Activated CD8-positive, alpha-beta memory T cell treated with anti-CD3 and anti-CD28 coated beads, Interleukin-2, amount 10 ng/mL, durations not matched to agents 7 days and 5 days (primary cell): ENCODE results near the gene ANXA1. TPM values are rescaled to one million over a fixed set of nuclear protein-coding genes. Genes with fewer than 3 reads are reported as not detected.
"Not testable (repeated sequence)": the region's sequence is repeated elsewhere in the genome, so short reads cannot be mapped to it uniquely, and the experiment has no call there.

Source experiments
- ATAC-seq: fragments of 150-1000 bp; cut with Tn5 transposase; one replicate; pipeline ENCODE4 v1.10.0; 2021; ENCODE audit warnings: moderate library complexity
- CTCF ChIA-PET: fragments of 350-600 bp; sonication (Branson Sonifier 250); formaldehyde crosslinking; loops from one replicate; lab custom pipeline; 2021; ENCODE audit warnings: antibody characterized with exemption; lab: Charles Lee
- DNase-seq: peaks from one replicate; pipeline ENCODE4 v3.0.0-alpha.2; 2020
- H3K27ac Mint-ChIP-seq: one replicate; pipeline ENCODE4 v1.8.0; 2021; ENCODE audit warnings: mild to moderate bottlenecking, mixed read lengths
- H3K27me3 Mint-ChIP-seq: one replicate; pipeline ENCODE4 v1.8.0; 2021; ENCODE audit warnings: mixed read lengths
- H3K36me3 Mint-ChIP-seq: one replicate; pipeline ENCODE4 v1.8.0; 2021; ENCODE audit warnings: mild to moderate bottlenecking, mixed read lengths
- H3K4me1 Mint-ChIP-seq: one replicate; pipeline ENCODE4 v1.8.0; 2021; ENCODE audit warnings: mixed read lengths
- H3K4me3 Mint-ChIP-seq: one replicate; pipeline ENCODE4 v1.8.0; 2021; ENCODE audit warnings: mild to moderate bottlenecking, moderate library complexity, mixed read lengths
- H3K9me3 Mint-ChIP-seq: one replicate; pipeline ENCODE4 v1.8.0; 2022; ENCODE audit warnings: low read depth, mixed read lengths
- total RNA-seq, 2 experiments: library from RNA; stranded (reverse); gene quantifications; one replicate each; pipeline ENCODE4 v1.2.3, GENCODE V29; 2021

Gene ANXA1, protein sequence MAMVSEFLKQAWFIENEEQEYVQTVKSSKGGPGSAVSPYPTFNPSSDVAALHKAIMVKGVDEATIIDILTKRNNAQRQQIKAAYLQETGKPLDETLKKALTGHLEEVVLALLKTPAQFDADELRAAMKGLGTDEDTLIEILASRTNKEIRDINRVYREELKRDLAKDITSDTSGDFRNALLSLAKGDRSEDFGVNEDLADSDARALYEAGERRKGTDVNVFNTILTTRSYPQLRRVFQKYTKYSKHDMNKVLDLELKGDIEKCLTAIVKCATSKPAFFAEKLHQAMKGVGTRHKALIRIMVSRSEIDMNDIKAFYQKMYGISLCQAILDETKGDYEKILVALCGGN
- 100 to 1,000 TPM; 135 to 177 TPM for total RNA-seq

DNA sequence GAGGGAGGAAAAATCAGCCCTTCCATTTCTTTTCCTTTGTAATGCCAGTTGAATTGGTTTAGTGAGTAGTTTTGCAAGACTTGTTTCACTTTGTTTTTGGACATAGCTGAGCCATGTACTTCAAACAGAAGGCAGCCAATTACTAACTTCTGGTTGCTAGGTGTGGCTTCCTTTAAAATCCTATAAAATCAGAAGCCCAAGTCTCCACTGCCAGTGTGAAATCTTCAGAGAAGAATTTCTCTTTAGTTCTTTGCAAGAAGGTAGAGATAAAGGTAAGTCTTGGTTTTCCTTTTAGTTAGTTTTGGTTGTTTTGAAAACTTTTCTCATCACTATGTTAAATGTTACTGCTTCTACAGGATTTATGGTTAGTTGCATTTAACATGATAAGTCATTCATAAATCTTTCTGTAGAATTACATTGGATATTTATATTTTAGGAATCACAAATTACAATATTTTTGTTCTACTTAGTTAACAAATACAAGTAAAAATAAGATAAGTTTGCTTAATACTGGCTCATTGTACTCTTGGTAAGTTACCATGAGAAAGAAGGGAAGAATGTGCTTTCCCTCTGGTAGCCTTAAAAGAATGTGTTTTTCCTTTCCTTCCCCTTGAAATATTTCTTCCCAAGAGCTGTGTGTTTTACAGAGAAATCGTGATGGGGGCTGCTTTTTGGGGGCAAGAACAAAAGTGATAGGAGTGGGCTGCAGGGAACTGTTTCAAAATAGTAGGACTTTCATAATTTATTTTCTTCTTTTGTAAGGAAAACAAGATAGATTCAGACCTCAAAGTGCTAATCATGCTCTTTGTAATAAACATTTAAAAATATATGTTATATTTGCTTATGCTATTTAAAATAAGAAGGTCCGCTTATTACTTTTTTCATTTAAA, at the start of gene ANXA1:
TSS of gene ANXA1 (plus strand) at position 213 of the 890 bp plus-strand sequence. CDS start 6,671 bp downstream, outside the sequence.
- ATAC-seq: peak; percentile 31
- peaks cover 63% of the 10 kb centered on the region for H3K4me1 Mint-ChIP-seq
- no peaks in the 10 kb centered on the region for H3K9me3 Mint-ChIP-seq
- H3K27ac Mint-ChIP-seq: peak within 1 kb of the TSS; percentile 97
- DNase-seq: no peak
- peak within 1 kb of the TSS; percentile 85 for H3K4me3 Mint-ChIP-seq
- CTCF ChIA-PET: interaction anchor here (1.2 to 1.5 kb wide), 3 partner anchors 18 to 44 kb away, joined by 4 to 9 read pairs (median 9); no protein-coding TSS in a partner anchor
- H3K27me3 Mint-ChIP-seq: no peaks in the 10 kb centered on the region
- H3K36me3 Mint-ChIP-seq: peaks cover 26% of the 10 kb centered on the region

DNA sequence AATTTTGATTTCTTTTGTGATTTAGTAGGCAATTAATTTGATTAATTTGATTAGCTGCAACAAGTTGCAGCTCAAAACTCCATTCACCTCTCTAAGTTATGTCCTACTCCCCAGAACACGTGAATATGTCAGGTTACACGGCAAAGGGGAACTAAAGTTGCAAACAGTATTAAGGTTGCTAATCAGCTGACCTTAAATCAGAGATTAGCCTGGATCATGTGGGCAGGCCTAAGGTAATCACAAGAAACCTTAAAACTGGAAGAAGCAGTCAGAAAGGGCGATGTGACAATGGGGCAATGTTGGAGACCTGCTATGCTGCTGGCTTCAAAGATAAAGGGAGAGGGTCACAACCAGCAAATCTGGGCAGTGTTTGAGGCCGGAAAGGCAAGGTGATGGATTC, 47.3 kb upstream of the ANXA1 start:
- CTCF ChIA-PET: no interaction called here
- DNase-seq: no peak
- ATAC-seq: no peak
- no peak overlapping the region for H3K27ac Mint-ChIP-seq
- no peaks in the 10 kb centered on the region for H3K4me1 Mint-ChIP-seq
- H3K27me3 Mint-ChIP-seq: no peaks in the 10 kb centered on the region
- no peaks in the 10 kb centered on the region for H3K9me3 Mint-ChIP-seq
- H3K4me3 Mint-ChIP-seq: no peak overlapping the region
- H3K36me3 Mint-ChIP-seq: no peaks in the 10 kb centered on the region

DNA sequence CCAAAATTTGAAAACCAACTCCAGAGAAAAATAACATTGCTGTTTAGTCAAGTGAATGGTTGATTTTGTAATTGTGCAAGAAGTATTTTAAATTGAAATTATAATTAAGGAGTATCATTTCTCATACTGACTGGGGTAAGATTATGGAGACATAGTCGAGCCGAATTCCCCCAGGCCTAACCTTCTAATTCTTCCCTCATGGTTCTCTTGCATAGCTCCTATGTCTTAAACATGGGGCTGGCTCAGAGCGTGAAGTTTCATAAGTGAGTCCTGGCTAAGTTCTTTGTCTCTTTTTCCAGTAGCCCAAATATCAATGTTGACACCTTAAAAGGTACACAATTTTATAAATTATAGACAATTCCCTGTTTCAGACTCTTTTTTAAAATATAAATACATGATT, 46.7 kb upstream of the ANXA1 start:
- Mint-ChIP-seq H3K27me3 (no peaks in the 10 kb centered on the region), H3K27ac (no peak overlapping the region), H3K9me3 (no peaks in the 10 kb centered on the region), H3K4me3 (no peak overlapping the region), H3K4me1 (no peaks in the 10 kb centered on the region), H3K36me3 (no peaks in the 10 kb centered on the region)
- CTCF ChIA-PET: no interaction called here
- ATAC-seq (no peak), DNase-seq (no peak)

DNA sequence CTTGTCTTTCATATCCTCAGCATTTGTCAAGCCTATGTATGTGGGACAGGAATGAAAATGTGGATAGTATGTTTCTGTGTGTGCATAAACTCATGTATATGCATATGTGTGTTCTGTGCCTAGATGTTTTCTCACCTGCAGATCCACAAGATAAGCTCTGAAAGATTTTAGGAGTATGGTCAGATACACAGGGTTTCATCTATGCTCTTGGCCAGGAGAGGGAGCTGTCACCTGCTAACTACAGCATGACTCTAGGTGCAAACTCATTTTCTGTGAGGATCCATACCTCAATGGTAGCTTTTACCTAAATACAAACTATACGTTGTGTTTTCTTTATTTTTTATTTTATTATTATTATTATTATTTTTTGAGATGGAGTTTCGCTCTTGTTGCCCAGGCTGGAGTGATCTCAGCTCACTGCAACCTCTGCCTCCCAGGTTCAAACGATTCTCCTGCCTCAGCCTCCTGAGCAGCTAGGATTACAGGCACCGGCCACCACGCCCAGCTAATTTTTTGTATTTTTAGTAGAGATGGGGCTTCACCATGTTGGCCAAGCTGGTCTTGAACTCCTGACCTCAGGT, 44.1 kb upstream of the ANXA1 start:
- not testable (repeated sequence) for H3K4me1 Mint-ChIP-seq, H3K9me3 Mint-ChIP-seq, H3K27ac Mint-ChIP-seq, H3K27me3 Mint-ChIP-seq, H3K4me3 Mint-ChIP-seq, H3K36me3 Mint-ChIP-seq
- CTCF ChIA-PET: interaction anchor here (0.6 to 4.5 kb wide), 25 partner anchors 9 to 96 kb away, joined by 3 to 70 read pairs (median 5); no protein-coding TSS in a partner anchor
- DNase-seq (peak; percentile 73), ATAC-seq (peak; percentile 96)

DNA sequence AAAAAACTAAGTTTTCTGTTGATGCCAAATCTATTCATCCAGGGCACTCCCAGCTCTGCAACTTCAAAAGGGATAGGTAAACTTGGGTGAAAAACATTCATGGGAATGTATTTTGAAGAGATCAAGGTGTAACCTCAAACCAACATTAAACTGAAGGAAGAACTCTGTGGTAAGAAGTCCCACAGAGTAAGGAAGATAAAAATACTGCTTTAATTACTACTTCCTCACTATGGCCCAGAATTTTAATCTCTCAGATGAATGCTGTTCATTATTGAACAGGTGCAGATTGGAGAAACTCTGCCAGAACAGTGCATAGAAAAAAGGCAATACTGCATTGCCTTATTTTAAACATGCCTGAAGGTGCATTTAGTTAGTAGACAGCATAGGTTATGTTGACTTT, 37.6 kb upstream of the ANXA1 start:
- H3K9me3 Mint-ChIP-seq: no peaks in the 10 kb centered on the region
- H3K27me3 Mint-ChIP-seq: no peaks in the 10 kb centered on the region
- H3K4me1 Mint-ChIP-seq: peaks cover 34% of the 10 kb centered on the region
- CTCF ChIA-PET: interaction anchor here (0.5 to 1.1 kb wide), 4 partner anchors 19 to 86 kb away, joined by 3 read pairs; no protein-coding TSS in a partner anchor
- H3K27ac Mint-ChIP-seq: no peak overlapping the region
- ATAC-seq (no peak), DNase-seq (no peak)
- no peaks in the 10 kb centered on the region for H3K36me3 Mint-ChIP-seq
- H3K4me3 Mint-ChIP-seq: no peak overlapping the region

DNA sequence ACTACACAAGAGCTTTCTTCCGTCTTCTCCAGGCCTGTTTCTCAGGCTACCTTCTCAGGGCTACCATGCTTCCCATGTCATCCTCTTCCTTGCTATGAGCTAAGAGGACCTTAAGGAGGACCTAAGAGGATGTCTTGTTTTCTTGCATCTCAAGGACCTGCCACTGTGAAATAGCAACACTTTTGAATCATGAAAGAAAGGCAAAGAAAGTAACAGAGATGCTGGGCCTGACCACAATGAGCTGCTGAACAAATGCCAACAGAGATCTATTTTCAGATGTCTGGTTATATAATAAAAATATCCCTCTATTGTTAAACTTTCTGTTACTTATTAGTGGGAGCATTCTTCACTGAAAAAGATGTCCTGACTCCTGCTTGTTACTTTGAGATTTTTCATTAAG, 36.7 kb upstream of the ANXA1 start:
- H3K4me1 Mint-ChIP-seq: peaks cover 34% of the 10 kb centered on the region
- H3K9me3 Mint-ChIP-seq: no peaks in the 10 kb centered on the region
- no peaks in the 10 kb centered on the region for H3K27me3 Mint-ChIP-seq
- DNase-seq (no peak), ATAC-seq (no peak)
- H3K36me3 Mint-ChIP-seq: no peaks in the 10 kb centered on the region
- CTCF ChIA-PET: interaction anchor here (1.0 to 1.1 kb wide), 2 partner anchors 57 to 85 kb away, joined by 3 read pairs; no protein-coding TSS in a partner anchor
- no peak overlapping the region for H3K4me3 Mint-ChIP-seq
- no peak overlapping the region for H3K27ac Mint-ChIP-seq

DNA sequence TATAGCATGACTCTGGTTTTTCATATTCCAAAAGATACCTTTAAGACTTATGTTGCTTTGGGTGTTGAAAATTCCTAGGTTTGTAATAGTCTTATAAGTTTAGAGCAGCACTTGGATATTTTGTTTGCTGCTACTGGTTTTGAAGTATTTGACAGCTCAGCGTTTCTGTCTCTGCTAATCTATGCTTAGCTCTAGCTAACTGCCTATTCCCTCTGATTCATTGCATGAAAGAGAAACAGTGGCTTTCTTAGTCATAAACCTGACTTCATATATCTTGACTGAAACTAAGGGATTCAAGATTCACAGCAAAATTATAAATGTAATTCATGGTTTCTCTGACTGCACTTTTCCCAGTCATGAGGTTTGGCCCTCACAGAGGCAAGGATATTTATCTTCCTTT, 35.6 kb upstream of the ANXA1 start:
- DNase-seq: no peak
- CTCF ChIA-PET: interaction anchor here (2.0 kb wide), 1 partner anchor 9 kb away, joined by 10 read pairs; no protein-coding TSS in a partner anchor
- H3K27ac Mint-ChIP-seq: no peak overlapping the region
- no peak overlapping the region for H3K4me3 Mint-ChIP-seq
- ATAC-seq: peak; percentile 93
- H3K9me3 Mint-ChIP-seq: no peaks in the 10 kb centered on the region
- H3K27me3 Mint-ChIP-seq: no peaks in the 10 kb centered on the region
- H3K36me3 Mint-ChIP-seq: peaks cover 3% of the 10 kb centered on the region
- H3K4me1 Mint-ChIP-seq: peaks cover 34% of the 10 kb centered on the region

DNA sequence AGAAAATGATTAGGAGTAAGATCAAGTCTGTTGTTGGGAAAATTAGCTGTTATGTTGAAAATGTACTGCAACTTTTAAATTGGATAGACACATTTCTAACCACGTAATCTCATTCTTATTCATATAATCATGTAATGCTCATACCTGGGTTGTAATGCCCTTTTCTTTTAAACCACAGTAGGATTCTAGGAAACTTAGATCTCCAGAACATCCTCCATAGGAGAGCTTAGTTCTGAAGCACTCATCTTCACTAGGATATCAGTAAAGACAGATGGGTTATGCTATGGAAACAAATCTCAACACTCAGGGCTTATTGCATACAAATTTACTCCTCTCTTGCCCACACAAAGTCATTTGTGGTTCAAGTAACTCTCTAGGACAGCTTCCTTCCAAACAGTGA, 34.8 kb upstream of the ANXA1 start:
- Mint-ChIP-seq H3K9me3 (no peaks in the 10 kb centered on the region), H3K4me1 (peaks cover 37% of the 10 kb centered on the region), H3K27me3 (no peaks in the 10 kb centered on the region), H3K27ac (peak overlapping the region; percentile 21), H3K36me3 (peaks cover 3% of the 10 kb centered on the region), H3K4me3 (no peak overlapping the region)
- ATAC-seq (no peak), DNase-seq (no peak)
- CTCF ChIA-PET: interaction anchor here (1.6 to 2.0 kb wide), 2 partner anchors 9 to 67 kb away, joined by 6 to 10 read pairs; no protein-coding TSS in a partner anchor

DNA sequence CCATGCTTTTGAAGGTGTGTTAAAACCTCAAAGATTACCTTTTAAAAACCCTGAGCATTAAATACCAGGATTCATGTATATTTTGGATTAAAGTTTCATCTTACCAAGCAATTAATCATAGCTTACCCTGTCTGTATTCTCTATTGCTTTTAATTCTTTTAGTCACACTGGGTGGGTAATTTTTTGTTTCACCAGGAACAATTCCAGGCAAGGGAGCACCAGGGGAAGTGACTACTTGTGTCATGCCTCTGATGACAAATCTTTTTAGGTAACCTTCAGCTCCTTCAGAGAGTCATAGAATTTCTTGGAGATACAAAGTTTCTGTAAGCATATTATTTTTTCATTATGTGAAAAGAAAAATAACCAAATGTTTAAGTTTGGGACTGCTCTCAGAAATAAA, 33.4 kb upstream of the ANXA1 start:
- Mint-ChIP-seq H3K9me3 (no peaks in the 10 kb centered on the region), H3K36me3 (peaks cover 3% of the 10 kb centered on the region), H3K4me1 (peaks cover 37% of the 10 kb centered on the region), H3K27me3 (no peaks in the 10 kb centered on the region), H3K4me3 (no peak overlapping the region), H3K27ac (no peak overlapping the region)
- CTCF ChIA-PET: interaction anchor here (0.8 to 1.4 kb wide), 3 partner anchors 11 to 834 kb away, joined by 3 read pairs; no protein-coding TSS in a partner anchor
- DNase-seq: no peak
- no peak for ATAC-seq

DNA sequence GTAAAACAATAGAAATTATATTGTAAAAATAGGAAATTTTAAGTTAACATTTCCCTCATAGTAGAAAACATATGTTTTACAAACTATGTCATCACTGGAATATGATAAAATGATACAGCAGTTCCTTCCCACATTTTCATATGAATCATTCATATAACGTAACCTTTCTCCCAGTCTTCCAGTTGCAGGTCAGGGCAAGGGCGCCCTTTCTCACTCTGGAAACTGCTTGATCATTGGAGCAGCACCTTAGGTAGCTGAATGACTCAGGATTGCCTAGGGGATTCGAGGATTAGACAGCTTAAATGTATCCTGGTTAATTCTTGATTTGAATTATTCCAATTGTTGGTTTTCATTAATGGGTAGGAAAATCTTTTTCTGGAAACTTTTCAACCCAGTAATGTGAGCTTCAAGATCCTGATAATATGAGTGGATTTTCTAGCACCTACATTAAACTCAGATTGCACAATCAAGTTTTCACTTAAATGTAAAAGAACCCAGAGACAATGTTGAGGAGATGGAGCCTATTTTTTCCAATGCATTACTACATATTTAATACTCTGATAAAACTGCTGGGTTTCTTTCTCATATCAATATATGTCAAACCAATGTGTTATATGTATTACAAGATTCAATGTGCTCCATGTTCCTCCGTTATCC, 32.6 kb upstream of the ANXA1 start:
- DNase-seq (no peak), ATAC-seq (no peak)
- Mint-ChIP-seq H3K36me3 (peaks cover 3% of the 10 kb centered on the region), H3K27me3 (no peaks in the 10 kb centered on the region), H3K9me3 (no peaks in the 10 kb centered on the region), H3K4me3 (no peak overlapping the region), H3K4me1 (peaks cover 34% of the 10 kb centered on the region), H3K27ac (no peak overlapping the region)
- CTCF ChIA-PET: interaction anchor here (1.0 to 2.5 kb wide), 5 partner anchors 11 to 82 kb away, joined by 3 to 11 read pairs (median 3); no protein-coding TSS in a partner anchor

DNA sequence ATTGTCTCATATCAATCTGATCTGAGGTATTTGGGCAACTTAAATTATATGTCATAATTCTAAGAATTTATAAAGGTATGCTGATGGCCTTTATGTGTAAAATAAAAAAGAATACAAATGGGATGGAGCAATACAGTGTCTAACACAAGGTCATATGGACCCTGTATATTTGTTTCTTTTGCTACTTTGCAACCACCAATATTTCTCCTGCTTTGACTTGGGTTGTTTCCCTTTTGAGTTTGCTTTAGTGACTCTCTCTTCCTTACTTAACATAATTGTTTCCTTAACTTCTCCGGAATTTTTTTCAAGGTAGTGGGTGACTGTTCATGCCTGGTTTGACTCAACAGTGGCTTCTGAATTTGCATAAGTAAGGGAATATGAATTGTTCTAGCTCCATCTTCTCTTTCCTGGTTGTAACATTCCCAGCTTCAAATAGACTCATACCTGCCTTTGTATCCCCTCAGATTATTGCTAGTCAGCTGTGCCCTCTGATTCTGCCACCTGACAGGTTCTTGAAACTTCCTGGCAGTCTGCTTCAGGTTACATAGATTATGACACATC, 30.2 kb upstream of the ANXA1 start:
- Mint-ChIP-seq H3K27me3 (no peaks in the 10 kb centered on the region), H3K27ac (no peak overlapping the region), H3K4me1 (peaks cover 16% of the 10 kb centered on the region), H3K4me3 (no peak overlapping the region), H3K36me3 (peaks cover 3% of the 10 kb centered on the region), H3K9me3 (no peaks in the 10 kb centered on the region)
- CTCF ChIA-PET: interaction anchor here (1.5 to 2.5 kb wide), 3 partner anchors 8 to 14 kb away, joined by 6 to 11 read pairs (median 7); no protein-coding TSS in a partner anchor
- ATAC-seq (no peak), DNase-seq (no peak)

DNA sequence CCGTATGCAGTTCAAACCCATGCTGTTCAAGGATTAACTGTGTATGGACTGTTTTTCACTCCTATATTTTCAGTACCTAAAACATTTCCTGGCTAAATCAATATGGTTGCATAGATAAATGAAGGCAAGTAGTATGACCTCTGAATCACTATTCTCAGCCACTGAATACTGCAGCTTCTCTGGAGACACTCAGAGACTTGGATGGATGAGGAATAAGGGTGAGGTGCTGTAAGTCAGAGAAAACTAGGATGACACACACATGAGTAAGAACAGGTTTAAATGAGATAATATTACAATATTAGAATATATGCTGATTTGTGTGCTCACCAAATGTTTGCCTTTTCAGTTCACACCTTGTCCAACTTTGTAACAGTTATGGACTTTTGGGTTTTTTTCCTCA, 26.0 kb upstream of the ANXA1 start:
- no peaks in the 10 kb centered on the region for H3K27me3 Mint-ChIP-seq
- H3K4me3 Mint-ChIP-seq: no peak overlapping the region
- H3K9me3 Mint-ChIP-seq: no peaks in the 10 kb centered on the region
- CTCF ChIA-PET: no interaction called here
- peaks cover 16% of the 10 kb centered on the region for H3K4me1 Mint-ChIP-seq
- DNase-seq: no peak
- no peak for ATAC-seq
- no peak overlapping the region for H3K27ac Mint-ChIP-seq
- peaks cover 7% of the 10 kb centered on the region for H3K36me3 Mint-ChIP-seq
